GM18909 (cell line): Measurements from ENCODE around the gene SYTL2.

ENCODE experiments used
- ATAC-seq: cut with Tn5 transposase; IDR thresholded peaks from one replicate; pipeline ENCODE4 v1.9.1; 2021; ENCODE audit warnings: mild to moderate bottlenecking; ENCODE audit not compliant: unreplicated experiment, poor library complexity

The SYTL2 gene

DNA sequence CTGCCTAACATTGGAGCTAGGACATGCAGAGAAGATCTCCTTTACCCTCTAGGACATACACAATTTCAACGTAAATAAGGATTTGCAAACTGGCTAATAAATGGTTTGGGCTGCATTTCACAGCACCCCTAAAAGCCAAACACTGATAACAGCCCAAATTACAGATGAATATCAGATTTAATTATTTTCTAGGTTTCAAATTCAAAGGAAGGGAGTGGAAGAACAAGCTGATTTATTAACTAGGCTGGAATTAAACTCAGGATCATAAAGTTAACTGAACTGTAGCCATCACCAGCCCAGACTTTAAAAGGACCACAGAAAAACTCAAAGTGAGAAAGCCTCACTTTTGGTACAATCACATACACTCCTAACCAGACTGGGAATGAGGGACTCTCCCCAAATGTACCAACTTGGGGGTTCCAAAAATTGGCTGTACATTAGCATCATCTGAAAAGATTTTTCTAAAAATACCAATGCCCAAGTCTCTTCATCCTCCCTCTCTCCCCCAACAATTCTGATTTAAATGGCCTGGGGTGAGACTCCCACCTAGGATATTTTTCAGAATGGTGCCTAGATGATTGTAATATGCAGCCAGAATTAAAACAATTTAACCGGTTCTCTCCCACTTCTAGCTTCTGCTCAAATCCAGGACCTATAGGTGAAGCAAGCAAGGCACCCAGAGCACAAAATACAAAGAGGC lies 43.5 kb downstream of the SYTL2 start:
- ATAC-seq: no peak

DNA sequence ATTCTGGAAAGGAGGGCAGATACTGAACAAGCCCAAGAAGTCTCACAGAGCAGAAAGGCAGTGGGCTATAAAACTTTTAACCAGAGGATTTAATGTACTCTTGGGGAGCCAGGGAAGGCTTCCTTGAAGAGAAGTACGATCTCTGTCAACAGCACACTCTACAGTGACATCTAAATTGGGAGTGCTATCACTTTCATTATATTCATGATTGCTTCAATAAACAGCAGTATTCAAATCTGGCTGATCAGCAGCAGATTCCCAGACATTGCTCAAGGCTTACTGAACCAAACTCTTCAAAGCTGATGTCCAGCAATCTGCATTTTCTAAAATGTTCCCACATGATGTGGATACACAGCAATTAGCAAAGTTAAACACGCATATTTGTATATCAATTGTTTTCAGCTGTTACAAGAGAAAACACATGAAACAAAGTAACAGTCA lies 44.2 kb downstream of the SYTL2 start:
- no peak for ATAC-seq

DNA sequence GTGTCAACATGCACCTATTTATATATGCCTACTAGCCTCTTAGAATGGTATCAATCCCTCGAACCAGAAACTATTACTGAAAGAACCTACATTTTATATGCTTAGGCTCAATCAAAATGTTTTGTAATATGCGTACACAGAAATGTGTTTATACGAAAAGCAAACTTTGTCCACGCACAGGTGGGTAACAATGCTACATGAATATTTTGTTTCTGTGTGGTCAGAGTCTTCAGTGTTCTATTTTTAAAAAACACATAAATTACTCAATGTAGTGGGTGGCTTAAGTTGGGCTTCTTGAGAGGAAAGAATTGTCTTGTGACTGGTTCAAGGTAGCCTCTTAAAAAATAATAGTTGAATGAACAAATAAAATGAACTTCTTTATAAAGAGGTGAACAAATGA lies 46.1 kb downstream of the SYTL2 start:
- no peak for ATAC-seq

DNA sequence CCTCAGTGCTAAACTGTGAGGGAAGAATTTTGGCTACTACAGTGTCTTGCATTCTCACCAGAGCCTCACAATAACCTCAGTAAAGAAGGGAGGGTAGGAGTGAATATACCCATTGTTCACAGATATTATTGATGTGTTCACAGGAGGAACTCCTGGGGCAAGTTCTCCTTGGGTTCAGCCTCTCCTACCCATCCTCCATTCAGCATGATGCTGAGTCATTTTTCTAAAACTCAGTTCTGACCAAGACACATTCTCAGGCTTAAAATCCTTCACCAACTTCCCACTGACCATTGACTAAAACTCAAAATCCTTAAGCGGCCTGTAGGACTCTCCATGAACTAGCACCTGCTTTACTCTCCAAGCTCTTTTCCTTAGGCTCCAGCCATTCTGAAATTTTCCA lies 48.7 kb downstream of the SYTL2 start:
- no peak for ATAC-seq

DNA sequence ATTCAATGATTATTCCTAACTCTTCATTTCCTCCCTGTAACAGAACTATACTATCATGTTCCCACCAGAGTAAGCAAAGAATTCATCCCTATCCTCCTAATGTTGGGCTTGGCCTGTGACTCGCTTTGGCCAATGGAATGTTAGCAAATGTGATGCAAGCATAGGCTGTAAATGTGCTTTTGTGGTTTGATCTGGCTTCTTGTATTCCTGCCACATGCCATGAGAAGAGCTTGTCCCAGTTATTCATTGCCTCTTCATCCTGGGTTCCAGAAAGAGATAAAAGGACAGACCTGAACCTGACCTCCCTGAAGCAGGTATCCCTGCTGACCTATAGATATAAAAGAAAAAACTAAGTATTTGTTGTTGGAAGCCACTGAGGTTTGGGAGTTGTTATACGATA lies 51.0 kb downstream of the SYTL2 start:
- ATAC-seq: no peak

DNA sequence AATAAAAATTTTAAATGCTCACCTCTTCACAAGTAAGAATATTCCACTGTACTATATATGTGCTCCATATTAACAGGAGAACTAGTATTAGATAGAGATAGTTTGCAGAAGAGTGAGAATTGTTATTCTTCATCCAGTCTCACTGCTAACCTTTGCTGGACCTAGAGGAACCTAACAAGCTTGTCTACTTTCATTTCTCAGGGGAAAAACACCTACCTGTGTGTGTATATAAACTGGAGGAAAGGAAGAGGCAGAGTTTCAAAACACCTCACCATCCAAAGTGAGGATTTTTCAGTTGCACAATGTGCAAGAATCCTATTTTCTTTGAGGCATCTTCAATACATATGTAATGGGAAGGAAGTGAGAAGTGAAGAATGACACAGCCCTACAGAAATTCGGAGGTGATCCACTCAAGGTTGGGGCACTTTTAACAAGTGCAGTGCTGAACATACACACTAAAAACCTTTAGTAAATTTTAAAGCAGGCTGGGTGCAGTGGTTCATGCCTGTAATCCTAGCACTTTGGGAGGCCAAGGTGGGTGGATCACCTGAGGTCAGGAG lies 52.4 kb downstream of the SYTL2 start:
- ATAC-seq: no peak

DNA sequence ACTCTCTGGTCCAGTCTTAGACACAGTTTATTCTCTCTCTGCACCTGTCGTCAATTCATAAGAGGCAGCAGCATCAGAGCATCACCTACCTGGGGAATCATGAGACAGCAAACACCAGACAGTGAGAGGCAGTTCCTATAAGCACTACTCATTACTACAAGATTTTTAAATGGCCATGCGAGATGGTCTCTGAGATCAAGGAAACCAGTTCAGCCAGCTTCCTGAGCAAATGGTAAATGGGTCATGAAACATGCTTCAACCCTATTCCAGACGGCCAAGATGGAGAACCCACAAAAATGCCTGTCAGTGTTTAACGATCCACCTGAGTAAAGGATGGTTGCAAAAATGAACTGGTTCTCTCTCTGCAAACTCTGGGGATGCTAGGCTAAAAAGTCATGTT lies 52.9 kb downstream of the SYTL2 start:
- ATAC-seq: no peak

DNA sequence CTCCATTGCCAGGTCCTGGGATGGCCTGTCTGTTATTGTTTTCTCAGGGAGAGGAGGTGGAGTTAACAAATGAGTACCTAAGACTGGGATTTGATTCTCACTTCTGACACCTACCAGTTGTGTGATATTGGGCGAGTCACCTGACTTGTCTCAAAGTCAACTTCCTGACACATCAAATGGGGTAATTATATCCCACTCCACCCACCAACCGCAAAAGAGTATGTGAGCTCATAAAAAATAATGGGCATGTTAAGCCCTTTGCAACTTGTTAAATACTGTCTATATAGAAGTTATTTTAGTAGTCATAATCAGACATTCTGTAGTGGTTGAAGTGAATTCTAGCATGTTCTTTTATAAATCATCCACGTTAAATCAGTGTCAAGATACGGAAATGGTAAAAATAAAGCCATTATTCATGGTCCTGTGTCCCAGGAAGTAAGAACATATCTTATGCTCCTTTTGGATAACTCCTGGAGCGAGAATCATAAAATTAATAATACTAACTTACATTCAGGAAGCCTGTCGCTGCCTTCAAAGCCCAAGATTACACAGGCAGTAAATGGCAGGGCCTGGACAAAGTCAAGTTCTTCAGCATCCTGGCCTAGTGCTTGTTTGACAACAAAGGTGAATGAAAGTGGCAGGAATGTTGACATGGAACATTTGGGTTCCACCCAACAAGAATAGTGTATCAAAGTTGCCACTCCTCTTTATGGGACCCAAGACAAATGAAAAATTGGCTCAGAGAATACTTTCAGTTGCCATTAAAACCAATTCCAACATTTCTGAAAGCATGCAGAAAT lies 54.3 kb downstream of the SYTL2 start:
- no peak for ATAC-seq

DNA sequence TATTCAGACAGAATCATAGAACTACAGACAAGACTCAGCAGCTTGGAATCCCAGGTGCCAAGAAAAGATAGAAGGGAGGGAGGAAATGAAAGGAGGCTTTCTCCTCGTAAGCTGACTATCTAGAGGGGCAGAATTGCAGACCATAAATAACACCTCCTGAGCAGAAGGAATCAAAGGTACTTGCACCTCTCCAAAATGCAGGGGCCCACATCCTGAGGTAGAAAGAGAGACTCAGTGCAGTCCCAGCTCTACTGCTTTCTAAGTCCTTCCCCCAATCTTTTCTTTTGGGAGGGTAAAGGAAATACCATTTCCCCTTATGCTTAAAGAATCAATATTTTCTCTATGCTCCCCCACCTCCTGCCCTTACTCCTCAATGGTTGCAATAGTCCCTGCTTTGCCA lies 55.2 kb downstream of the SYTL2 start:
- no peak for ATAC-seq

DNA sequence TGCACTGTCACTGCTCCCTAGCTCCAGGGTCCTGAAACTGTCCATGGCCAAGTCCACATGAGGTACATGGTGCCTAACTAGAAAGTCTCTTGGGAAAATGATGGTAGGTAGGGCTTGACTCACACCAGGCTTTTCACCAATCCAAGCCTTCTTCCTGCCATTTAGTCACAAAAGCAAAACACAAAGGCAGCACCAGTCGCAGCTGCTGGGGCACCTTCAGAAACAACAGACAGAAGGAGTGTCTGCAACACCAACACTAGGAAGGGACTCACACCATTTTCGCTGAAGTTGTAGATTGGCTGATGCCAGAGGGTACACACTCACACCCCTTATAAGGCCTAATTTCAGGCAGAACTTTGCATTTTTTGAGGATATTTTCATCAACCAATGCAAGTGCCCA lies 55.7 kb downstream of the SYTL2 start:
- no peak for ATAC-seq

DNA sequence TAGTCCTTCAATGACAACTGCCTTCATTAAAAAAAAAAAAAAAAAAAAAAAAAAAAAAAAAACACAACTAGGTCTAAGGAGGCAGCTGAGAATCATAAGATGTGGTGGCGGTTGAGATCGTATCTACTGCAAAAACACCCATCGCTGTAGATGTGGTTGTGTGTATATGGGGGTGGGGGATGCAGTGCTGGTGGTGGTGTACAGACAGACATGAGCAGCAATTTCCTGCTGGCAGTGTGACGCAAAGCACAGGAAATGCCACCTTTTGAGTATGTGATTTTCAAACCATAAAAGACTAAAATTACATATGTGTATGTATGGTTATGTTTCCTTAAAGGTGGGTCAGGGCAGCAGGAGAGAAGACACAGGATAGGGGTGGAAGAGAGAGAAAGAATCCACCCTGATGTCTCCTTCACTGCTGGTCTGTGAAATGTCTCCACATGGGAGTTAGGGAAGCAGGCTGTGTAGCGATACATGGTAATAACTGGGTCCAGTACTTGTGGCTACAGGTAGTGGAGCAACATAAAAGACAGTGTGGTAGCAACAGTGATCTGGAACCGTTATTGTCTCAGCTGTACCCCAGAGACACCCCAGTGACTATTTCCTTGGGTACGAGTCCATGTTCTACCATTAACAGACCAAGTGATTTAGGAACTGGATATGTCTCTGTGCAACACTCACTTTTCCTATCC lies 57.9 kb downstream of the SYTL2 start:
- ATAC-seq: no peak

DNA sequence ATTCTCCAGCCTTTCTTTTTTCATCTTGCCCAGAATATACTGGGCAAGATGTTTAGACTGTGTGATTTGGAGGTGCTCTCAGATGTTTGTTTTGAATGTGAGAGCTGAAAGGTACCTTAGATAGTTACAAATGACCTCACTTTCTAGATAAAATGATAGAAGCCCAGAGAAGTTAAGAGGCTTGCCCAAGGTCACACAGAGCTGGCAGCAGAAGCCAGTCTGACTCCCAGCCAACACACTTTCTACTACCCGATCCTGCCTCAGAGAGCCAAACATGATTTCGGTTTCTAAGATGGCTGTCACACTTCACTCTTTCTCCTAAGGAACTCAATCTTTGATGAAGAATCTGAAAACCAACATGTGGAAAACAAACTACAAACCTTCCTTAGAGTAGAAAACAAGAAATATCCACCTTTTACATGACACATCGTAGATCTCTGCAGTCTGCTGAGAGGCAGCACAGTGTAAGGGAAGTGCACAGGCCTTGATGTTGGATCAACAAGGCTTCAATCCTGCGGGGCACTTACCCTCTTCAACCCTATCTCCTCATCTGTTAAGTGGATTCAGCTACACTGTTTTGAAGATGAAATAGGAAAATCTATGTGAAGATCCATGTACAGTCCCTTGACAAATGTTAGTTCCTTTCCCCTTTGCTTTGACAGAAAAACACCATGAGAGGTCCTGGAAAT lies 58.6 kb downstream of the SYTL2 start:
- ATAC-seq: no peak

DNA sequence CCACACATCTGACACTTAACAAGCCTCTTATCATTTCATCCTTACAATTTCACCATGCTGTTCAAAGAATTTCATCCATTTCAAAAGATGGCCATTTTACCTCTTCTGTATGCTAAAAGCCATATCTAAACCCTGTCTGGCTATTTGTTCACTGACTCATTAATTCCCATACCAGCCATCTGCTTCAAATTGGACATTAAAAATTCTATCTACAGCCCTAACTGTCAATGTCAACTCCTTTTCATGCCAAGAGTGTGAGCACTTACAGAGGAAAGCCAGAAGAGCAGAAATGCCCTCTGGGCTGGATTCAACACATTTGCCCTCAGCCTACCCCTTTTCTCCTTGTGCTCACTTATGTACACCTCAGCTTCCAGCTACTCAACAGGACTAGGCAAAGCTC lies 59.2 kb downstream of the SYTL2 start:
- ATAC-seq: no peak

DNA sequence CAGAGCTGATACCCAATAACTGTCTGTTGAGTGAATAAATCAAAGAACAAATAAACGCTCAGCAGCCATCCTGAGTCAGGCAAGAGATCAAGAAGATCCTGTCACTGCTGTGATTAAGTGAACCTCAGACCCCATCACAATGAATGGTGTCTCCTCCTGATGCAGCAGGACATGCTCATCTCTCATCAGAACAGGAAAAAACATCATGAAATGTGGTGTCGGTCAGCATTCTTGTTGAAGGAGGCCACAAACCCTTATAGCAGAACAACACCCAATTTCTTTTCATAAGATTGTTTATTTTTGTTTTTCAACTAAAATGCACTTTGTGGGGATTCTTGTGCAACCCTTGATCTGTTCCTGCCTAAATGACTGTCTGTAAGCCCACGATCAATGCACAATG lies 60.3 kb downstream of the SYTL2 start:
- ATAC-seq: no peak

DNA sequence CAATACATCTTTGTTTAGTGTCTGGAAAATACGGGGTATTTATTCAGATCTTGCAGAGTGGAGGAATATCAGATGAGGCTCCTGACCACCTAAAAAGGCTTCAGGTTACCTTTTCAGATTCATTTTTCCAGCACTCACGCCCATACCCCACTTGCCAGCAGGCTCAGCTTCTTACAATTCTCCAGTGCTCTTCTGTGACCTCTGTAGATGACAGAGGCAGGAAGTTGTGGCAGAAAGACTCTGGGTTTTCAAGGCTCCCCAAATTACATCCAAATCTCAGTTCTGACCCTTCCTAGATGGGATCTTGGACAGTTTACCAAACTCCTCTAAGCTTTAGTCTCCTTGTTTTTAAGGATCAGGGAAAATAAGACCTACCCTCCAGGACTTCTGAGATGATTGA lies 61.1 kb downstream of the SYTL2 start:
- no peak for ATAC-seq

DNA sequence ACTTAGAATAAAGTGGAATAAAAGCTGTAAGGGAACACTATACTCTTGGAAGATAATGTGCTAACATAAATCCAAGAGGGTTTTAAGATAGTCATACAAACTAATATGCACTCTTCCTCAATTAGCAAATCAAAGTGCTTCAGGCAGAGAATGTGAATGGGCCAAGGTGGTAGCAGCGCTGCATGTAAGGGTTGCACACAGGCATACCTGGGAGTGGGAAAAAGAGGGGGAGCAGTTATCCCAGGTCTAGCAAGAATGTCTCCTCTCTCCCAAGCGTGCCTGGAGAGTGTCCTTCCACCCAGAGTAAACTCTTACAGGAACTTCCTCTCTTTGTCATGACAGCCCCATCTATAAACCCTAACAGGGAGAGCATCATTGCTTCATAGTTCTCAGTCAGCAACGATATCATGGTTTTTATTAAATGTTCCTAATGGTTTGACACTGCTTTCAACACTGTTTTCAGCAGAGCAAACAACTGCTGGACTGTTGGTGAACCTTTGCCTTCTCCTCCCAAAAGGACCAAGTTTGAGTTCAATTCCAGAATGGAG lies 61.6 kb downstream of the SYTL2 start:
- ATAC-seq: no peak

DNA sequence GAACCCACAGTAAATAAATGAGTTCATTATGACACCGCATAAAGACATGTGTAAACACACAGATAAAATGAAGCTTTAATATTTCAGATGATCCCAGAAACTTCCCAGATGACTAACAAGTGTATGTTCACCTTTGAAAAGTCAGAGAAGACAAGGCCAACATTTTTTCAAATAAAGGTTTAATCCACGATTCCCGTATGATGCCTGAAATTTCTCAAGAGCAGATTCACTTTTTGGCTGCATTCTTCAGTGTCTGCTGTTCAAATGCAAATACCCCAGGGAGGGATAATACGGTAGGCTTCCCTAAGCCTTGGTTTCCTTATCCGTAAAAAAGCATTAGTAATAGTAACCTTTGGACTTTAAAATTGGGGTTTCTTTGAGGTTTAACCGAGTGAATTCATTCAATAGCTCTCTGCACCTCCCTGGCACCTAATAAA lies 62.5 kb downstream of the SYTL2 start:
- no peak for ATAC-seq

DNA sequence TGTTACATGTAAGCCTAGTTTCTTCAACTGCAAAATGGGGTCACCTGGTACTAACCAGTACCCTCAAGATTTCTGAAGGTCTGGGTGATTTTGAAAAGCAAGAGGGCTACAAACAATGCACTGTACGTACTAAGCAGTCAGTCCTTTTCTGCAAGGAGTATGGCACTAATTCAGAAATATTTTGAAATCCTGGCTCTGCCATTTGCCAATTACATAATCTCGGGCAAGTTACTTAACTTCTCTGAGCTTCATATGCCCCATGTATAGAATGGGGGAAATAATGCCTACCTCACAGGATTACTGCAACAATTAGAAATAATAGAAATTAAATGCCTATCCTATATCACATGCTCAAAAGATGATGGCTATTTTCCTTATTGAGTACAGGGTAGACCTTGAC lies 64.3 kb downstream of the SYTL2 start:
- ATAC-seq: no peak

DNA sequence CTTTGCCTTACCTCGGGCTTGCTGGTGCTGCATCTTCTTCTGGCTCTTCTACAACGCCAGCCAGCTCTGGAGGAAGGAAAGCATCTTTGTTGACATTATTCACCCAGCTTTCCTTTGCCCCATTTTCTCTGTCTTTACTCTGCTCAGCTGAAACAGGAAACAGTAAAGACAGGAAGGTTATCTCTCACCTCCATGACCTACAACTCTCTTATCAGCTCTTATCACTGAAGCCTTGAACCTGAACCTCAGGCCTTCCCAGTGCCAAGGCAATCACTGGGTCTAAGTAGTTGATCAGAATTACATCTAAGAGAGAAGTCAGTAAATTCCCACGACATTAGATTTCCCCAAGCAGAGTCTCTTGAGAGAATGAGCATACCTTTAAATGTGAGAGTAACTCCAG lies 65.3 kb downstream of the SYTL2 start:
- no peak for ATAC-seq

DNA sequence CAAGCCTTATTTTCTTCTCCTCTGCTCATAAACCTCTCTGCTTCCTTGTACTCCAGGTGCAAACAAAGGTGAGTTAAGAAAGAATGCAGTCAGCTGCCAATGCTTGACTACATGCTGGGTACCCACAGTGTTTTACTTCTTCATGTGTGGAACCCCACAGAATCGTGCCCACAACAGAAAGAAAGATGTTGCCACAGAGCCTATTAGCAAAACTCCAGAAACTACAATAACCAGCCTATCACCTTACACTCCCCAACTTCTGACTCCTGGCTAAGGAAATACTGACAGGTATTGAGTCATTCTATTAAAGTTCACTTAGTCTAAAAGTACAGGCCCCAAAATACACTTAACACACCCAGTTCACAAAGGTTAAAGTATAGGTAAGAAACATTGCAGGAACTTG lies 68.1 kb downstream of the SYTL2 start:
- no peak for ATAC-seq
